Astrocyte (in vitro differentiated cells and primary cell): ENCODE results near the gene KRTAP2-4. TPM values are rescaled to one million over a fixed set of nuclear protein-coding genes. Genes with fewer than 3 reads are reported as not detected.

ENCODE experiments used
- DNase-seq: peaks from one replicate; pipeline ENCODE4 v3.0.0-alpha.2; 2010; ENCODE audit warnings: low read depth
- FAIRE-seq: peaks from 2 replicates; lab custom pipeline; 2011; peaks lifted over from hg19 to GRCh38; lab: Jason Lieb, UNC
- H2AFZ ChIP-seq: 2 replicates; pipeline ENCODE4 v1.6.0; 2012; ENCODE audit warnings: low read depth, low read length, inconsistent platforms
- H3K27ac ChIP-seq: 2 replicates; pipeline ENCODE4 v1.5.1; 2011; ENCODE audit warnings: low read depth, low read length, inconsistent platforms
- H3K27me3 ChIP-seq: 2 replicates; pipeline ENCODE4 v1.6.0; 2011; ENCODE audit warnings: low read length, inconsistent platforms; ENCODE audit not compliant: insufficient read depth
- H3K36me3 ChIP-seq: 2 replicates; pipeline ENCODE4 v1.5.1; 2011; ENCODE audit warnings: low read length, inconsistent platforms; ENCODE audit not compliant: insufficient read depth
- H3K4me1 ChIP-seq: 2 replicates; pipeline ENCODE4 v1.5.1; 2011; ENCODE audit warnings: low read length, inconsistent platforms; ENCODE audit not compliant: insufficient read depth
- H3K4me2 ChIP-seq: 2 replicates; pipeline ENCODE4 v1.6.0; 2012; ENCODE audit warnings: low read length, inconsistent platforms
- H3K4me3 ChIP-seq: 2 replicates; pipeline ENCODE4 v1.5.1; 2011; ENCODE audit warnings: low read depth, mild to moderate bottlenecking, low read length, inconsistent platforms; ENCODE audit not compliant: insufficient read depth
- H3K79me2 ChIP-seq: 2 replicates; pipeline ENCODE4 v1.6.0; 2012; ENCODE audit warnings: mild to moderate bottlenecking, low read length, inconsistent platforms; ENCODE audit not compliant: insufficient read depth
- H3K9ac ChIP-seq: 2 replicates; pipeline ENCODE4 v1.6.0; 2012; ENCODE audit warnings: mild to moderate bottlenecking, low read length, inconsistent platforms
- H3K9me3 ChIP-seq: 2 replicates; pipeline ENCODE4 v1.5.1; 2012; ENCODE audit warnings: low read depth, mild to moderate bottlenecking, low read length, inconsistent platforms; ENCODE audit not compliant: insufficient read depth
- H4K20me1 ChIP-seq: 2 replicates; pipeline ENCODE4 v1.6.0; 2012; ENCODE audit warnings: low read length, inconsistent platforms; ENCODE audit not compliant: insufficient read depth
- H3K27ac Mint-ChIP-seq: one replicate; pipeline ENCODE4 v1.8.0; 2021; ENCODE audit warnings: mild to moderate bottlenecking, mixed read lengths; ENCODE audit not compliant: unreplicated experiment
- H3K27me3 Mint-ChIP-seq: one replicate; pipeline ENCODE4 v1.8.0; 2021; ENCODE audit warnings: low read depth, mixed read lengths; ENCODE audit not compliant: unreplicated experiment
- H3K36me3 Mint-ChIP-seq: one replicate; pipeline ENCODE4 v1.8.0; 2021; ENCODE audit warnings: low read depth, mixed read lengths; ENCODE audit not compliant: unreplicated experiment
- H3K4me1 Mint-ChIP-seq: one replicate; pipeline ENCODE4 v1.8.0; 2021; ENCODE audit warnings: low read depth, mixed read lengths; ENCODE audit not compliant: unreplicated experiment
- H3K4me3 Mint-ChIP-seq: one replicate; pipeline ENCODE4 v1.8.0; 2021; ENCODE audit warnings: mild to moderate bottlenecking, moderate library complexity, mixed read lengths; ENCODE audit not compliant: unreplicated experiment
- H3K9me3 Mint-ChIP-seq: one replicate; pipeline ENCODE4 v1.8.0; 2021; ENCODE audit warnings: mild to moderate bottlenecking, mixed read lengths; ENCODE audit not compliant: unreplicated experiment
- CTCF ChIP-seq: IDR thresholded peaks from 2 replicates; pipeline ENCODE4 v1.5.1; 2011; ENCODE audit warnings: low read depth, mild to moderate bottlenecking, inconsistent platforms, low read length, moderate library complexity; ENCODE audit not compliant: insufficient read depth
- EZH2 ChIP-seq: IDR thresholded peaks from 2 replicates; pipeline ENCODE4 v1.6.1; 2012; ENCODE audit warnings: mild to moderate bottlenecking, low read length, inconsistent platforms; ENCODE audit not compliant: insufficient read depth
- total RNA-seq: library from RNA; stranded (reverse); gene quantifications from 2 replicates; pipeline ENCODE4 v1.2.1, GENCODE V29; 2021

KRTAP2-4 gene
- total RNA-seq, 1 donor from 2014 or later = not detected

- Histone ChIP-seq H3K79me2 (no peaks in the 10 kb centered on the region), H3K4me2 (no peak overlapping the region), H3K27ac (no peak overlapping the region), H3K27me3 (no peaks in the 10 kb centered on the region), H3K9ac (no peak overlapping the region), H4K20me1 (no peaks in the 10 kb centered on the region), H3K36me3 (no peaks in the 10 kb centered on the region), H3K4me1 (peaks cover 52% of the 10 kb centered on the region), H3K4me3 (no peak overlapping the region), H3K9me3 (no peaks in the 10 kb centered on the region), H2AFZ (no peak overlapping the region)
- DNase-seq (no peak), FAIRE-seq (no peak)
- Mint-ChIP-seq H3K9me3 (peaks cover 2% of the 10 kb centered on the region), H3K36me3 (no peaks in the 10 kb centered on the region), H3K4me3 (no peak overlapping the region), H3K27ac (no peak overlapping the region), H3K27me3 (no peaks in the 10 kb centered on the region), H3K4me1 (peaks cover 50% of the 10 kb centered on the region)
- TF ChIP-seq CTCF = no peak
- no peak for TF ChIP-seq EZH2
Measured at GRCh38 chr17:41064301-41064700, 1.4 kb downstream of the KRTAP2-4 start.

GRCh38 chr17:41063449-41063848 lies 2.2 kb downstream of the KRTAP2-4 start:
- Histone ChIP-seq H3K9me3 (no peaks in the 10 kb centered on the region), H3K4me1 (peaks cover 59% of the 10 kb centered on the region), H3K27me3 (no peaks in the 10 kb centered on the region), H3K27ac (peak overlapping the region; percentile 96), H3K9ac (peak overlapping the region; percentile 10), H4K20me1 (no peaks in the 10 kb centered on the region), H3K36me3 (no peaks in the 10 kb centered on the region), H3K4me2 (no peak overlapping the region), H3K4me3 (no peak overlapping the region), H3K79me2 (no peaks in the 10 kb centered on the region), H2AFZ (no peak overlapping the region)
- H3K4me1 Mint-ChIP-seq = peaks cover 58% of the 10 kb centered on the region
- no peaks in the 10 kb centered on the region for H3K36me3 Mint-ChIP-seq
- no peaks in the 10 kb centered on the region for H3K27me3 Mint-ChIP-seq
- peak; percentile 37 for FAIRE-seq
- H3K27ac Mint-ChIP-seq = no peak overlapping the region
- H3K4me3 Mint-ChIP-seq = no peak overlapping the region
- TF ChIP-seq EZH2 (no peak), CTCF (no peak)
- no peak for DNase-seq
- peaks cover under 1% of the 10 kb centered on the region for H3K9me3 Mint-ChIP-seq

- Histone ChIP-seq H3K27me3 (no peaks in the 10 kb centered on the region), H3K4me2 (no peak overlapping the region), H3K4me3 (no peak overlapping the region), H3K9ac (peak overlapping the region; percentile 69), H3K4me1 (peaks cover 58% of the 10 kb centered on the region), H4K20me1 (no peaks in the 10 kb centered on the region), H3K9me3 (no peaks in the 10 kb centered on the region), H3K36me3 (no peaks in the 10 kb centered on the region), H3K27ac (peak overlapping the region; percentile 96), H2AFZ (no peak overlapping the region), H3K79me2 (no peaks in the 10 kb centered on the region)
- TF ChIP-seq EZH2 = no peak
- TF ChIP-seq CTCF = no peak
- Mint-ChIP-seq H3K27ac (peak overlapping the region; percentile 97), H3K4me1 (peaks cover 56% of the 10 kb centered on the region), H3K9me3 (peaks cover 2% of the 10 kb centered on the region), H3K36me3 (no peaks in the 10 kb centered on the region), H3K27me3 (no peaks in the 10 kb centered on the region), H3K4me3 (no peak overlapping the region)
- DNase-seq (peak; percentile 99), FAIRE-seq (peak; percentile 95)
Measured at GRCh38 chr17:41061964-41062363, 3.7 kb downstream of the KRTAP2-4 start.
